SJCRH30 (cell line): ENCODE results near the gene TMEM208. TPM values are rescaled to one million over a fixed set of nuclear protein-coding genes. Genes with fewer than 3 reads are reported as not detected.

Experiments
- DNase-seq, 2 experiments: peaks; one replicate each; pipeline ENCODE4 v3.0.0-alpha.2; 2015 to 2020
- H3K27ac ChIP-seq: fragments of 250-450 bp; sonication (Bioruptor Pico); 2 replicates; pipeline ENCODE4 v1.5.1; 2020; ENCODE audit warnings: mild to moderate bottlenecking, moderate library complexity
- H3K27me3 ChIP-seq: fragments of 250-450 bp; sonication (Bioruptor Pico); 2 replicates; pipeline ENCODE4 v1.5.1; 2020; ENCODE audit warnings: mild to moderate bottlenecking, moderate library complexity
- H3K36me3 ChIP-seq: fragments of 250-450 bp; sonication (Bioruptor Pico); 2 replicates; pipeline ENCODE4 v1.5.1; 2020; ENCODE audit warnings: mild to moderate bottlenecking, moderate library complexity
- H3K4me1 ChIP-seq: fragments of 250-450 bp; sonication (Bioruptor Pico); 2 replicates; pipeline ENCODE4 v1.5.1; 2020; ENCODE audit warnings: mild to moderate bottlenecking, moderate library complexity
- H3K4me3 ChIP-seq: fragments of 250-450 bp; sonication (Bioruptor Pico); 2 replicates; pipeline ENCODE4 v1.5.1; 2020; ENCODE audit warnings: mild to moderate bottlenecking, moderate library complexity
- H3K9me3 ChIP-seq: fragments of 250-450 bp; sonication (Bioruptor Pico); replicated peaks from 2 replicates; pipeline ENCODE4 v1.5.1; 2020; ENCODE audit warnings: mild to moderate bottlenecking, moderate library complexity
- total RNA-seq: library from RNA; depleted of rRNA; stranded (reverse); fragments of >200 nt; shearing (Covaris generic); gene quantifications from 2 replicates; pipeline ENCODE4 v1.2.3, GENCODE V29; 2014; rRNA removed

The TMEM208 gene
- total RNA-seq, 1 experiment from 2014 or later = 33.0 TPM

GRCh38 chr16:67275321-67275720 is 48.4 kb downstream of the TMEM208 start:
- Histone ChIP-seq H3K36me3 (no peaks in the 10 kb centered on the region), H3K4me1 (peaks cover 21% of the 10 kb centered on the region), H3K27me3 (0 out of 2 replicates have a peak, but pooled peaks cover under 1% of the 10 kb centered on the region), H3K9me3 (no peaks in the 10 kb centered on the region), H3K27ac (no peak overlapping the region), H3K4me3 (no peak overlapping the region)
- no peak for DNase-seq

GRCh38 chr16:67277294-67277998 is 50.5 kb downstream of the TMEM208 start:
- Histone ChIP-seq H3K27me3 (0 out of 2 replicates have a peak, but pooled peaks cover 4% of the 10 kb centered on the region), H3K4me3 (no peak overlapping the region), H3K4me1 (peaks cover 21% of the 10 kb centered on the region), H3K36me3 (no peaks in the 10 kb centered on the region), H3K27ac (peak overlapping the region; percentile 23; the same call in 1 of the 2 replicates), H3K9me3 (no peaks in the 10 kb centered on the region)
- peak; percentile 90 to 91 for DNase-seq

- Histone ChIP-seq H3K27me3 (0 out of 2 replicates have a peak, but pooled peaks cover 4% of the 10 kb centered on the region), H3K27ac (peak overlapping the region; percentile 11; the same call in 1 of the 2 replicates), H3K36me3 (no peaks in the 10 kb centered on the region), H3K4me3 (no peak overlapping the region), H3K4me1 (peaks cover 21% of the 10 kb centered on the region), H3K9me3 (no peaks in the 10 kb centered on the region)
- DNase-seq = peak in 1 of 2 experiments; percentile 34
Observed at GRCh38 chr16:67277999-67278772, 51.3 kb downstream of the TMEM208 start.

Other genes with a start within 250 kb of the TMEM208 start
- gene CES4A, start 238.5 kb upstream of the TMEM208 start, total RNA-seq = not detected in 2 replicates
- gene CBFB, start 198.0 kb upstream of the TMEM208 start, total RNA-seq = 136 and 151 TPM in 2 replicates
- 39.5 and 45.2 TPM in 2 replicates for gene PHAF1, start 117.2 kb upstream of the TMEM208 start, total RNA-seq
- 13.1 and 14.6 TPM in 2 replicates for gene B3GNT9, start 76.1 kb upstream of the TMEM208 start, total RNA-seq
- 4.8 and 6.1 TPM in 2 replicates for gene TRADD, start 67.2 kb upstream of the TMEM208 start, total RNA-seq
- 4.0 and 5.7 TPM in 2 replicates for gene FBXL8, start 67.2 kb upstream of the TMEM208 start, total RNA-seq
- gene HSF4, start 62.4 kb upstream of the TMEM208 start, total RNA-seq = 2.8 and 4.9 TPM in 2 replicates
- 13.3 and 14.1 TPM in 2 replicates for gene NOL3, start 56.6 kb upstream of the TMEM208 start, total RNA-seq
- gene MATCAP1, start 43.2 kb upstream of the TMEM208 start, total RNA-seq = 20.5 and 23.8 TPM in 2 replicates
- 1.5 and 2.0 TPM in 2 replicates for gene EXOC3L1, start 37.0 kb upstream of the TMEM208 start, total RNA-seq
- gene E2F4, start 35.0 kb upstream of the TMEM208 start, total RNA-seq = 134 and 141 TPM in 2 replicates
- gene ELMO3, start 28.0 kb upstream of the TMEM208 start, total RNA-seq = 0.84 and 1.8 TPM in 2 replicates
- gene FHOD1, start 20.4 kb downstream of the TMEM208 start, total RNA-seq = 20.7 and 23.2 TPM in 2 replicates
- 1.4 and 1.7 TPM in 2 replicates for gene SLC9A5, start 21.8 kb downstream of the TMEM208 start, total RNA-seq
- gene PLEKHG4, start 52.4 kb downstream of the TMEM208 start, total RNA-seq = 0.33 TPM in 1 of 2 replicates, not detected in the other
- 0.04 TPM in 1 of 2 replicates, not detected in the other for gene KCTD19, start 99.6 kb downstream of the TMEM208 start, total RNA-seq
- gene LRRC36, start 99.7 kb downstream of the TMEM208 start, total RNA-seq = not detected in 2 replicates
- 34.6 and 38.3 TPM in 2 replicates for gene TPPP3, start 166.4 kb downstream of the TMEM208 start, total RNA-seq
- gene ZDHHC1, start 189.3 kb downstream of the TMEM208 start, total RNA-seq = 0.10 TPM in 1 of 2 replicates, not detected in the other
- gene HSD11B2, start 204.0 kb downstream of the TMEM208 start, total RNA-seq = 0.61 and 1.1 TPM in 2 replicates